Measurements from ENCODE around the gene GALNT15.

The GALNT15 gene

GRCh38 chr3:16174389-16174788, at the start of gene GALNT15:
TSS of gene GALNT15 (plus strand) at chr3:16174680. CDS start at chr3:16175152, 472 bp downstream.
- H3K4me3 ChIP-seq (ENCODE audit: control insufficient read depth, low read depth, low read length): peak within 1 kb of the TSS; percentile 58
- TF ChIP-seq CTCF (conservative IDR thresholded peaks at IDR 0.05; ENCODE audit: control insufficient read depth, insufficient read depth, low read depth, low read length): no peak
- peak; percentile 100 for DNase-seq (ENCODE audit: low read depth)

- DNase-seq (ENCODE audit: low read depth): no peak
- H3K4me3 ChIP-seq (ENCODE audit: control insufficient read depth, low read depth, low read length): no peak overlapping the region
- TF ChIP-seq CTCF (conservative IDR thresholded peaks at IDR 0.05; ENCODE audit: control insufficient read depth, insufficient read depth, low read depth, low read length): no peak
Observed at GRCh38 chr3:16126634-16127033, 47.8 kb upstream of the GALNT15 start.

- no peak for DNase-seq (ENCODE audit: low read depth)
- TF ChIP-seq CTCF (conservative IDR thresholded peaks at IDR 0.05; ENCODE audit: control insufficient read depth, insufficient read depth, low read depth, low read length): no peak
- H3K4me3 ChIP-seq (ENCODE audit: control insufficient read depth, low read depth, low read length): no peak overlapping the region
Observed at GRCh38 chr3:16127249-16127648, 47.2 kb upstream of the GALNT15 start.

GRCh38 chr3:16130066-16130465, 44.4 kb upstream of the GALNT15 start:
- TF ChIP-seq CTCF (conservative IDR thresholded peaks at IDR 0.05; ENCODE audit: control insufficient read depth, insufficient read depth, low read depth, low read length): no peak
- no peak overlapping the region for H3K4me3 ChIP-seq (ENCODE audit: control insufficient read depth, low read depth, low read length)
- DNase-seq (ENCODE audit: low read depth): peak; percentile 97

GRCh38 chr3:16132190-16132589, 42.3 kb upstream of the GALNT15 start:
- TF ChIP-seq CTCF (conservative IDR thresholded peaks at IDR 0.05; ENCODE audit: control insufficient read depth, insufficient read depth, low read depth, low read length): no peak
- H3K4me3 ChIP-seq (ENCODE audit: control insufficient read depth, low read depth, low read length): no peak overlapping the region
- no peak for DNase-seq (ENCODE audit: low read depth)

GRCh38 chr3:16132928-16133327, 41.6 kb upstream of the GALNT15 start:
- peak; percentile 97 for DNase-seq (ENCODE audit: low read depth)
- no peak overlapping the region for H3K4me3 ChIP-seq (ENCODE audit: control insufficient read depth, low read depth, low read length)
- no peak for TF ChIP-seq CTCF (conservative IDR thresholded peaks at IDR 0.05; ENCODE audit: control insufficient read depth, insufficient read depth, low read depth, low read length)

All from fibroblast of mammary gland (primary cell).